HUES48 (cell line): ENCODE results near the gene DAB2IP.
"Not testable (repeated sequence)": the region's sequence is repeated elsewhere in the genome, so short reads cannot be mapped to it uniquely, and the experiment has no call there.

Experiments used
- H3K27ac ChIP-seq: one replicate; pipeline ENCODE4 v1.7.0; 2013; ENCODE audit warnings: low read depth, low read length, inconsistent platforms
- H3K27me3 ChIP-seq: 2 replicates; pipeline ENCODE4 v1.6.1; 2013; ENCODE audit warnings: mild to moderate bottlenecking, low read length; ENCODE audit not compliant: control insufficient read depth, insufficient read depth
- H3K36me3 ChIP-seq: 2 replicates; pipeline ENCODE4 v1.6.1; 2013; ENCODE audit warnings: low read length; ENCODE audit not compliant: control insufficient read depth, insufficient read depth
- H3K4me1 ChIP-seq: 2 replicates; pipeline ENCODE4 v1.6.1; 2013; ENCODE audit warnings: mild to moderate bottlenecking, low read length; ENCODE audit not compliant: control insufficient read depth, insufficient read depth
- H3K4me3 ChIP-seq: 2 replicates; pipeline ENCODE4 v1.5.1; 2013; ENCODE audit warnings: mild to moderate bottlenecking, low read depth, low read length
- H3K9ac ChIP-seq: 2 replicates; pipeline ENCODE4 v1.6.1; 2013; ENCODE audit warnings: mild to moderate bottlenecking, low read depth, low read length, moderate library complexity
- H3K9me3 ChIP-seq: 2 replicates; pipeline ENCODE4 v1.6.1; 2013; ENCODE audit warnings: low read length; ENCODE audit not compliant: control insufficient read depth, insufficient read depth

DAB2IP gene

GRCh38 chr9:121782514-121783110, 131.2 kb downstream of the DAB2IP start:
- Histone ChIP-seq H3K4me1 (peaks cover 18% of the 10 kb centered on the region), H3K9me3 (no peaks in the 10 kb centered on the region), H3K4me3 (no peak overlapping the region), H3K27me3 (no peaks in the 10 kb centered on the region), H3K9ac (no peak overlapping the region), H3K27ac (no peak overlapping the region), H3K36me3 (peaks cover 29% of the 10 kb centered on the region)

GRCh38 chr9:121783111-121783510, 131.7 kb downstream of the DAB2IP start:
- H3K27ac ChIP-seq = no peak overlapping the region

GRCh38 chr9:121783521-121784507, 132.4 kb downstream of the DAB2IP start:
- Histone ChIP-seq H3K9ac (no peak overlapping the region), H3K4me3 (no peak overlapping the region), H3K36me3 (peaks cover 24% of the 10 kb centered on the region), H3K27ac (no peak overlapping the region), H3K9me3 (no peaks in the 10 kb centered on the region), H3K4me1 (peaks cover 18% of the 10 kb centered on the region), H3K27me3 (no peaks in the 10 kb centered on the region)

More at GRCh38 chr9:121783111-121783510, 131.7 kb downstream of the DAB2IP start:
- Histone ChIP-seq H3K9ac (no peak overlapping the region), H3K9me3 (no peaks in the 10 kb centered on the region), H3K36me3 (peaks cover 25% of the 10 kb centered on the region), H3K4me1 (peaks cover 18% of the 10 kb centered on the region), H3K27me3 (no peaks in the 10 kb centered on the region), H3K4me3 (no peak overlapping the region)

- H3K9me3 ChIP-seq = no peaks in the 10 kb centered on the region
- no peaks in the 10 kb centered on the region for H3K27me3 ChIP-seq
- no peak overlapping the region for H3K4me3 ChIP-seq
- peaks cover 18% of the 10 kb centered on the region for H3K4me1 ChIP-seq
- peaks cover 24% of the 10 kb centered on the region for H3K36me3 ChIP-seq
- no peak overlapping the region for H3K9ac ChIP-seq
- no peak overlapping the region for H3K27ac ChIP-seq
Measured at GRCh38 chr9:121784731-121785411, 133.4 kb downstream of the DAB2IP start.

- no peak overlapping the region for H3K9ac ChIP-seq
- H3K4me1 ChIP-seq = peaks cover 18% of the 10 kb centered on the region
- no peaks in the 10 kb centered on the region for H3K9me3 ChIP-seq
- H3K27ac ChIP-seq = no peak overlapping the region
- H3K4me3 ChIP-seq = no peak overlapping the region
- no peaks in the 10 kb centered on the region for H3K27me3 ChIP-seq
- H3K36me3 ChIP-seq = peaks cover 19% of the 10 kb centered on the region
Measured at GRCh38 chr9:121785673-121786542, 134.5 kb downstream of the DAB2IP start.

GRCh38 chr9:121786543-121786948, 135.1 kb downstream of the DAB2IP start:
- Histone ChIP-seq H3K36me3 (peaks cover 13% of the 10 kb centered on the region), H3K9me3 (no peaks in the 10 kb centered on the region), H3K4me3 (no peak overlapping the region), H3K27ac (no peak overlapping the region), H3K9ac (no peak overlapping the region), H3K4me1 (peaks cover 18% of the 10 kb centered on the region), H3K27me3 (no peaks in the 10 kb centered on the region)

GRCh38 chr9:121786998-121787422, 135.6 kb downstream of the DAB2IP start:
- Histone ChIP-seq H3K9me3 (no peaks in the 10 kb centered on the region), H3K4me3 (no peak overlapping the region), H3K36me3 (peaks cover 8% of the 10 kb centered on the region), H3K27me3 (no peaks in the 10 kb centered on the region), H3K9ac (no peak overlapping the region), H3K27ac (no peak overlapping the region), H3K4me1 (peaks cover 18% of the 10 kb centered on the region)

- Histone ChIP-seq H3K27ac (no peak overlapping the region), H3K9ac (no peak overlapping the region), H3K4me1 (peaks cover 12% of the 10 kb centered on the region; the same call in 1 of the 2 replicates), H3K27me3 (no peaks in the 10 kb centered on the region), H3K36me3 (no peaks in the 10 kb centered on the region; the same call in 1 of the 2 replicates), H3K4me3 (no peak overlapping the region), H3K9me3 (no peaks in the 10 kb centered on the region)
Measured at GRCh38 chr9:121788686-121789366, 137.4 kb downstream of the DAB2IP start.

- H3K27ac ChIP-seq = no peak overlapping the region
- no peak overlapping the region for H3K4me3 ChIP-seq
- no peak overlapping the region for H3K9ac ChIP-seq
- no peaks in the 10 kb centered on the region for H3K36me3 ChIP-seq
- H3K9me3 ChIP-seq = no peaks in the 10 kb centered on the region
- no peaks in the 10 kb centered on the region for H3K27me3 ChIP-seq
- H3K4me1 ChIP-seq = no peaks in the 10 kb centered on the region
Measured at GRCh38 chr9:121790841-121791240, 139.4 kb downstream of the DAB2IP start.

GRCh38 chr9:121792476-121792875, 141.0 kb downstream of the DAB2IP start:
- H3K4me3 ChIP-seq, H3K4me1 ChIP-seq: not testable (repeated sequence)

More at GRCh38 chr9:121792476-121792875, 141.0 kb downstream of the DAB2IP start:
- not testable (repeated sequence) for H3K9me3 ChIP-seq, H3K27ac ChIP-seq, H3K36me3 ChIP-seq, H3K27me3 ChIP-seq, H3K9ac ChIP-seq
